Stimulated activated CD4-positive, alpha-beta T cell treated with anti-CD3 and anti-CD28 coated beads, Interleukin-4, amount 100 ng/mL, for 48 hours (primary cell): ENCODE data around the gene ESPL1.

ENCODE experiments used
- DNase-seq, 2 donors: peaks; one replicate each; pipeline ENCODE4 v3.0.0-alpha.2; 2020; ENCODE audit warnings: low read depth in 2 of 2

Gene ESPL1

DNA sequence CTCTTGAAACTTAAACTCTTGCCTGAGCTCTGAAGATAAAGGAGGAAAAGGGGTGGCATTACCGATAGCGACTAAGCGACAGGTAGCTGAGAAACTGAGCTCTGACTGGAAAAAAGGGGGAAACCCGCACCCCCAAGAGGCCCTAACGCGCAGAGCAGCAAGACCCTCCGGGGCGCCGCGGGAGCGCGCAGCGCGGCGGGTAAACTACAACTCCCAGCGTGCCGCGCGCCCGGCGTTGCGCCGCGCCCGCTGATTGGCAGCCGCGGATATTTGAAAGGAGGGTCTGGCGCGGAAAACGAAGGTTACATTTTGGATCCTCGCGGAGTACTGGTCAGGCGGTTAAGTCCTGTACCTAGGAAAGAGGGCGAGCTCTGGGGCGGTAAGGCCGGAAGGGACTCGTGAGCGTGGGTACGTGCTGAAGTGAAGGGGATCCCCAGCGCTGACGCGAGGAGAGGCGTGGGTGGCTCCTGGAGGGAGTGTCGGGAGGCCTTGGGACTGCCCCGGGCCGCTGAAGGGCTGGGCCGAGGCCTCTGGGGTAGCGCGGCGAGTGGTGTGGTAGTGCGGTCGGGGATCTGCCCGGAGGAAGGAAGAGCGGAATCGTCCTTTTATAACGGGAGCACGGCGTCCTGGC lies at the start of gene ESPL1:
Gene ESPL1 (plus strand): TSS at position 301 of the 631 bp plus-strand sequence. CDS start 468 bp downstream, outside the sequence.
- DNase-seq, result peak; percentile 76 to 86

DNA sequence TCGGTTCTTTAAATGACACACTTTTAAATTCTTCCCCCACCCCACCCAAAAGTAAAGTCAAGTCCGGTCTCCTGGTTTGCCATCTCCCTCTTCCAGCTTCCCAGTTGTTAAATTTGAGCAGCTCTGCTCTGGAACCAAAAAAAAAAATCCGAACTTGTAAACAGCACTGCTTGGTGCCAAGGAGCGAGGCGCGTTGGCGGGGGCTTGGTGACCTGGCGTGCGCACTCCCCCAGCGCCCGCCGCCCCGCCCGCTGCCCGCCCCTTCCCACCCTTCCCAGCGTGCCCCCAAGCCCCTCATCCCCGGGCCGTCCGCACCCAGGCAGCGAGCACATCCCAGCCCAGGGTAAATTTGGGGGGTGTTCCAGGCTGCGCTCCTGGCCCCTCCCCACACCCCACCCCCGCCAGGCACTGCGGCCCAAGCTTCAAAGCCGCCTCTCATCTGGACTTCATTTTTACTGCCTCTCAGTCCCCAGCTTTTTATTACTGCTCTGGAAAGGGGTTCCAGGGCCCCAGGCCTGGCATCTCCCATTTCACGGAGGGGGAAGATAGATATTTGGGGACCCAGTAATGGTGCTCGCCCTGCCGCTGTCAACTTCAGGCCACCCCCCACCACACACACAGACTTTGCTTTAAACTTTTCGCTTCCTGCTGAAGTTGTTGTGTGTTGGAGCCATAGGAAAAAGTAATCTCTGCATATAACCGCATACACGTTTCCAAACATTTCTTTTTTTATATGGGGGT lies 49.4 kb upstream of the ESPL1 start:
- DNase-seq, result no peak

DNA sequence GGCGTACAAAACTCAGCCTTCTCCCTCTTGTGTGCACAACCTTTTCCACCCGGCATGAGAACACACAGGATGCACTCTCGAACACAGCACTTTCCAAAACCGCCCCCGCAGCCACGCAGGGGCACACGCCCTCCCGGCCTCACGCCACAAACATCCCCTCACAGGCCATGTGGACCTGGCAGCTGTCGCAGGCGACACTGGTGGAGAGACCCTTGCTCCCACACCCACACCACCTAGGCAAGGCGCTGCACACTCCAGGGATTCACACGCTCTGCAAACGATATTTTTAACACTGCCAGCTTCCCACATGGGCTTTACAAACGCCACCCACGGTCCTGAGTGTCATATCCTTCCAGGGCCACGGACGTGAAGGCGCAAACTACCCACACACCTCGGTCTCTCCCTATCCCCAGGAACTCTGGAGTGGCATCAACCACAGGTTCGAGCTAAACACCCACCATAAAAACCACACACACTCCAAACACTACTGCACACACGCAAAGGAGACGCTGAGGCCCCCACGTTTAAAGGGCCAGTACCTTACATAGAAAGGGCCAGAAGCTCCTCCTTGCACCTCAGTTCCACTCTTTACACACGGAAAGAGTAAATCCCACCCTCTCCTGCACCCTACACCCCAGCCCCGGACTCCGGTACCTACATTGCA lies 48.7 kb upstream of the ESPL1 start:
- DNase-seq, result peak; percentile 60 to 69

DNA sequence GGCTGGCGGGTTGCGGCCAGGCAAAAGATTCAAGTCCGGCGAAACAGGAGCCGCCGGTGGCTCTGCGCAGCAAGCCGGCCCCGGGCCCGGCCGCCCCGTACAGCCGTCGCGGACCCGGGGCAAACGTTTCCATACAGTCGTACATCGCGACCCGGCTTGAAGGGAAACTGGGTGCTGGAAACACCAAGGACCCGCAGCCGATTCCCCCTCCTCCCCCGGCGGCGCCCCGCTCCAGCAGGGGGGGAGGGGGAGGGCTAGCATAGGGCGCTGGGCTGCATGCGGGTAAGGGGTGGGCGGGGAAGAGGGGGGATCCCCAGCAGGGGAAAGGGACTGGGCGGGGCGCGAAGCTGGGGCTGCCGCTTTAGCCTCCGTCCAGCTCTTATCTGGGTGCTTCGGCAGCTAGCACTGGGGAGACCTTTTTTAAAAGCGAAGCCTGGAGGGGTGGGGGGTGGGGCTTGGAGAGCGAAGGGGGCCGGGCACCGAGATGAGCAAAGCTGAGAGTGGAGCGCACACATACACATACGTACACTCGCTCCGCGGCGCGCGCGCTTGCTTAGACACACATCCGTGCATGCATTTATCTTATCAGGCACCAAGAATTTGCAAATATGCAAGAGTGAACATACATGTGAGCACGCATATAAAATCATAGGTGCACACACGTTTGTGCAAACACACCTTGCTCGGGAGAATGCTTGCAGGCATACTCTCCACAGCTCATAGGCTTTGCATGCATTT lies 48.0 kb upstream of the ESPL1 start:
- peak; percentile 66 to 79 for DNase-seq

- DNase-seq, result peak; percentile 69 to 82
Observed at GRCh38 chr12:53220694-53221202, 47.4 kb upstream of the ESPL1 start.

DNA sequence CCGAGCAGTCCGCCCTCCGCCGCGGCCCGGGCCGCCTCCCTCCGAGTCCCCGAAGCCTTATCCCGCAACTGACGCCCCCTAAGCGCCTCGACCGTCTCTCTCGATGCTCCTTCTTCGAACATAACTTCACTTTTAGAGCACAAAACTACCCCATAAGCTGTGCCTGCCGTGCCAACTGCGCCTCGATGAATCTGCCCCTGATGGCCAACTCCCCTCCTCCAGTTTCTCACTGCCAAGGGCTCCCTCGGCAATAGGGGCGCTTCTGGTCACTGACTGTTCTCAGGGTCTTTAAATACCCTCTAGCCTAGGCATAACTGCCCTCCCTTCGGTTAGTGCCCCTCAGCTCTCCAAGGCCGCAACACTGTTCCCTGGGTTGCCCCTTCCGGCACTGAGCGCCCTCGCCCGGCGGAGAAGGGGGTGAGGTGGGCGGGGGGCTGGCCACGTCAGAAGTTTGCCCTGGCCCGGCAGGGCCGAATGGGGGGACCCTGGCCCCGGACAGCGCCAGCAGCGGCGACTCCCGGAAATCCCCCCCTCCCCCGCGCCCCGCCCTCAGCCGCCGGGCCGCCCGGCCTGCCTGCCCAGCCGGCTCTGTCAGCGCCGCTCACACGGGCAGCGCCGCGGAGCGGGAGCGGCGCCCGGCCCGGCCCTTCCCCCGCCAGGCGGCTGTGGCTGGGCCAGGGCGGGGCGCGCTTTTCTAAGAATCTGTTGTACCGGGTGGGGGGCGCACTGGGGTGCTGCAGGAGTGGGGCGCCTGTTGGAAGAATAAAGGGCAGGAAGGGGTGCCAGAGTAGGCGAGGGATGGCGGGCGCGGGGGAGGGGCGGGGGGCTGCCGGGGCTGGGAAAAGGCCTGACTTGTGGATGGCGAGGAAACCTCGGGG lies 46.7 kb upstream of the ESPL1 start:
- no peak for DNase-seq

GRCh38 chr12:53222170-53222721 lies 45.9 kb upstream of the ESPL1 start:
- no peak for DNase-seq

DNA sequence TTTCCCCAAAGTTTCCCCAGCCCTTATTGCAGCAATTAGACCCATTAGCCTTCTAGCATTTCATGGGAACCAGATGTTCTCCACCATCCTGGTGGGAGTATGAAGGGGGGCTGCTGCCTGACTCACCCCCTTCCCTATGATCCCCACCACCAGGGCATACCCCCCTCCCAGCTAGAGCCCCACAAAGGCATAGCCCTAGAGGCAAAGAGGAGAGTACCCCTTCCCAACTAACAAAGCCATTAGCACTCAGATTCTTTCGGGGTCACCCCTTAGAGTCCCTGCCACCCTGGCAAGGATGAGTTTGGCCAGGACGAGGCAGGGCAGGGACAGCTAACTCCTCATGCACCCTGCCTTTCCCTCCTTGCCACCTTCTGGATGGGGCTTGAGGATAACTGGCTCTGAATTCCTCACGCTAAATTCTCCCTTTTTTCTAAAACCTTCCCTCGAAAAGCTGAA lies 45.3 kb upstream of the ESPL1 start:
- DNase-seq, result no peak

GRCh38 chr12:53223389-53224060 lies 44.6 kb upstream of the ESPL1 start:
- DNase-seq, result no peak

DNA sequence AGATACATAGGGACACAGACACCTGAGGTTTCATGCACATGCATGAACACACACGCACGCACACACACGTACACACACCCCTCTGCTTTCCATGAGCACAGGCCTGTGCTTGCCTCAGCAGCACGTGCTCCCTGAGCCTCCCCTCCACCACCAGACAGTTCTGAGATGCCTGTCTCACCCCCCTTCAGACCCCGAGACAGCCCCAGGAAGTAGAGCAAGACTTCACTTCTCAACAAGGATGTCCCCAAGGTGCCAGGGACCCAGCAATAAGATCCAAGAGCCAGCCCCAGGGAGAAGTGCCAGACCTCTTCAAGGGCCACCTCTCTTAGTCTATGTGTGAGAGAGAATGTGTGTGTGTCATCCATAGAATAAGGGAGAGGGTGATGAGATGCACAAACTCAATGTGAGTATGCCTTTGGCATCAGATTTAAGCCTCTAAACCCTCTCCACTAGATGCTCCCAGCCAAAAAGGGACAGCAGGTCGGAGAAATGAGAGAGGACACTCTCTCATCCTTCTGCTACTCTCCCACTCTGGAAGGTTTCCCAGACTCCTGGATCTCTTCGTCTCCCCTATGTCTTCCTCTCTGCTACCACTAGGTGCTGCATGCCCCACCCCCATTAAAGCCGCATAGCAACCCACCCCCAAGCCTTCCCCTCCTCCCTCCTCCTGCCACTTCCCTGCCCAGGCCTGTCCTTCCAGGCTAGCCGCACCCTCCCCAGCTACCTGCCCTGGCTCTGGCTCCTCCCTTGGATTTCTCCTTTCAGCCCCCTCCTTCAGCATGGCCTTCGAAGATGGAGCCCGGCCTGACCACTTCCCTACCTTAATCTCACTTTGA lies 43.8 kb upstream of the ESPL1 start:
- no peak for DNase-seq

- DNase-seq, result no peak
Observed at GRCh38 chr12:53224897-53225634, 43.0 kb upstream of the ESPL1 start.

DNA sequence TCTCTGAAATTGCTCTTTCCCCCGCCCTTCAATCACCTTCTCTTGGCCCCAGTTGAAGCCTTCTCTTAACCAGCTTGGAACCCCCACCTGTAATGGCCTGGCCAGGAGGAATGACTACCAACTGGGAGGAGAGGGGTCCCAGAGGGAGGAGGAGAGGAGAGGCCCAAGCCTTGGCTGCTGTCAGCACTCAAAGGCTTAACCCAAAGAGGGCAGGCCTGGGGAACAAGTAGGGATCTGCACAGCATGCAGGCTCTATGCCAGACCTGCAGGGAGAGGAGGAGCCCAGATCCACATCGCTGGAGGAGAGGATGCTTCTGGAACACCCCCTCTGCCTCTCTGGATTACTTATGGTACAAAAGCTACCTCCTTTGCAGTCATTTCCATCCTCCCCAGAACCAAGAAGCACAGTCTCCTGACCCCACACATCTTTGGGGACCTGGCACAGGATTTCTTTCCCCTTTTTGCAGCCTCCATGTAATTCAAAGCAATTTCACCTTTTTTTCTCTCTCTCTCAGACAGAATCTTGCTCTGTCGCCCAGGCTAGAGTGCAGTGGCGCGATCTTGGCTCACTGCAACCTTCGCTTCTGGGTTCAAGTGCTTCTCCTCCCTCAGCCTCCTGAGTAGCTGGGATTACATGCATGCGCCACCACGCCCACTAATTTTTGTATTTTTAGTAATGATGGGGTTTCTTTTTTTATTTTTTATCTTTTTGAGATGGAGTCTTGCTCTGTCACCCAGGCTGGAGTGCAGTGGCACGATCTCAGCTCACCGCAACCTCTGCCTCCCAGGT lies 42.3 kb upstream of the ESPL1 start:
- DNase-seq, result no peak

GRCh38 chr12:53226815-53227214 lies 41.3 kb upstream of the ESPL1 start:
- DNase-seq, result no peak

DNA sequence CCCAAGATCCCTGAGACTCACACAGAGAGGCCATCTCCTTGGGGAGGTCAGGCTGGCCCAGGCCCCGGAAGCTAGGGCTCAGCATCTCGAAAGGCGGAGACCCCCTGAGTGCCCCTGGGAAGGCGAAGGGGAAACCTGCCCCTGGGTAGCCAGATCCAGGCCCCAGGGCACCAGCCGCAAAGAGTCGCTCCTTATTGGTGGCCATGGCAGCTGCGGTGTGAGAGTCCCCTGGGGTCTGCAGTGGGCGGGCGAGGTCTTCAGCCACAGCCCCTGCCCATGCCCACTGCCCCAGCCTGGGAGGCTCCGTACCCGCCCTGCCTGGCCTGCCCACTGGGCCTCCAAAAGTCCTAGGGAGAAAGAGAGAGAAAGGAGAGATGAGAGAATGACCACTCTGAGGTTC lies 40.8 kb upstream of the ESPL1 start:
- no peak for DNase-seq

- DNase-seq, result no peak
Observed at GRCh38 chr12:53227836-53228235, 40.3 kb upstream of the ESPL1 start.

DNA sequence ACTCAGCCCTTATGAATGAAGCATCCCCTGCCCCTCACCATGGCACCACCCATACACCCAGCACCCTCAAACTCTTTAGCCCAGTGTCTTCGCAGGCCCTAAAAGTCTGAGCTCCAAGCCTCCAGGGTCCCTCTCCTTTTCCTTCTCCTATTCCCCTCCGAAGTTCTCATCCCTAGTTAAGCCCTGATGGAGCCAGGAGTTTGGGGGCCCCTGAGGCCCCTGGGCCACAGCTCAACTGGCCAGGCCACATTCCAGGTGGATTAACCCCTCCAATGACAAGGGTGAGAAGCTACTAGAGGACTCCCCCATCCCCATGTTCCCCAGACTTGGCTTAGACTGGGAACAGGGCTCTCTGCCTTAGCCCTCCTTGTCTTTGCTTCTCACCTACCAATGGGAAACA lies 38.6 kb upstream of the ESPL1 start:
- DNase-seq, result no peak

GRCh38 chr12:53230108-53230845 lies 37.8 kb upstream of the ESPL1 start:
- DNase-seq, result no peak
